GM04503 (cell line): ENCODE data around the gene SYT11.
"Not testable (repeated sequence)": the region's sequence is repeated elsewhere in the genome, so short reads cannot be mapped to it uniquely, and the experiment has no call there.

ENCODE experiments used
- DNase-seq: peaks from one replicate; pipeline ENCODE4 v3.0.0-alpha.2; 2012; ENCODE audit warnings: low read depth

Gene SYT11

DNA sequence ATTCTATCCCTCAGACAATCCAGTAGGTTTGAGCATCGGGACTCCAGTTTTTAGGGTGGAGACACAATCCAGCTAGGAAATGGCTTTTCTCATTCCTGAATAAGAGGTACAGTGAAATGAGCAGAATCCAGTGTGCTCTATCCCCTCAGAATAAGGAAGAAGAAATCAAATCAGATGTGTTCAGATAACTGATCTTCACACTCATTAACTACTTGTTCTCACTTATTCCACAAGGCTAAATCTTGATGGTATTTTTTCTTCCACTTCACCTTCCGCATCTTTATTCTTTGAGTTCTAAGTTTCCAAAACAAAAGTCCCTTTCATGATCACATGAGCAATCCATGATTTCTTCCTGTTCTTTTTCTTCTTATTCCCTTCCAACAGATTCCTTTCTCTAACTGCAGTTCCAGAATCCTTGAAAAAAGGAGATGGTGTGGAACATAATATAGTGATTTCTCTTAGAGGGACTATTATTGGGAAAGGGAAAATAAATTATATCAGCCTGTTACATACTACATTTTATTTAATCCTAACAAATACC lies 1.7 kb downstream of the SYT11 start:
- DNase-seq: no peak

- no peak for DNase-seq
Measured at GRCh38 chr1:155861896-155862295, 2.5 kb downstream of the SYT11 start.

DNA sequence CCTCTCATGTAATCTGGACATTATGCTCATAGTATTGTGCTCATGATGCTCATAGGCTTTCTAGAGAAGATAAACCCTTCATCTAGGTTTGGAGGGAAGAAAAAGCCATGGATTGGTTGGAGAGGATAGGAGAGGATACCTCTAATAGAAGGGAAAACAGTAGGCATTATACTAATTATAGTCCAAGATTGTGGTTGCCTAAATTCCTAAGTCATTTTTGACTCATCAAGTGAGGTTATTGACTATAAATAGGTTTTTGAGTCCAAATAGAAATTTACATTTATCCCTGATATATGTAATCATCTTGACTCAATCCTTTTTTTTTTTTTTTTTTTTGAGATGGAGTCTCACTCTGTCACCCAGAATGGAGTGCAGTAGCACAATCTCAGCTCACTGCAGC lies 5.0 kb downstream of the SYT11 start:
- no peak for DNase-seq

DNA sequence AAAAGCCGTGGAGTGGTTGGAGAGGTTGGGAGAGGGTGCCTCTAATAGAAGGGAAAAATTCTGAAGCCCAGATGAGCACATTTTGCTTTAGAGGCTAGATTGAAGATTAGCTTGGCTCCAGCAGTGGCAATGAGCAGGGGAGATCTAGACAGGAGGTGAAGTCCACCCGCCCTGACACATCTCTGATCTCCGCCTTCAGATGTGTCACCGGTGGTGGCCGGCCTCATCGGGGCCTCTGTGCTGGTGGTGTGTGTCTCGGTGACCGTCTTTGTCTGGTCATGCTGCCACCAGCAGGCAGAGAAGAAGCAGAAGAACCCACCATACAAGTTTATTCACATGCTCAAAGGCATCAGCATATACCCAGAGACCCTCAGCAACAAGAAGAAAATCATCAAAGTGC lies 8.4 kb downstream of the SYT11 start:
- DNase-seq: no peak

DNA sequence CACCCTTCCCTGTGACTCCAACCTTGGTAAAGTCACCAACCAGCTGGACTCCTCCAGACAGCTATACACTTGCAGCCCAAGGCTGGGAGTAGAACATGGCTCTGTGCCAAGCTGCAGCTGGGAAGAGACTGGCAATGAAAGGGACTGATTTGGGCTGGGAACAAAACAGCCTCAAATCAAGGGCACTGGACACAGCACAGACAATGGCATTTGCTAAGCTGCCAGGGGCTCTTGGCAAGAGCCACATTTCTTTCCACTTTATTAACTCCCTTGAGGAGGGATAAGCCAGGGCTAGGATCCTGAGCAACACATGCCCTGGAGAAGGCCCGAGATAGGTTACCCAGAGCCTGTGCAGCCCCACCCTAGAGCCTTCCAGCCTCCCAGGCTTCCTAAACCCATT lies 12.0 kb downstream of the SYT11 start:
- DNase-seq: no peak

DNA sequence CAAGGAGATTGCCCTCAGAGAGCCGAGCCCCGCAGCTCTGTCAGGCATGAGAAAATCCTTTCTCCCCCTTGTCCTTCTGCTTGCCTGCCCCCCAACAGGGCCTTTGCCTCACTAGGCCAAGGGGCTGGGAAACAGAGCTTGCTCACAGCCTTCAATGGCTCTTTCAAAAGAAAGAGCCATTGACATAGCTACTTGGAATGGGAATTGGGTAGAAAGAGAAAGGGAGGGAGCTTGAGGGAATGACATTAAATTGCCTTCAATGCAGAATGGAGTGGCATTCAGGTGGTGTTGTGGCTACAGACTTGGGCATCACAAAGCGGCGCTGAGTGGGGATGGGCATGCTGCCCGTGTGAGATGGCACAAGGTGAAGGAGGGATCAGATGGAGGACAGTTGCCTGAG lies 13.2 kb downstream of the SYT11 start:
- DNase-seq: no peak

- DNase-seq: no peak
Measured at GRCh38 chr1:155873860-155874259, 14.5 kb downstream of the SYT11 start.

- no peak for DNase-seq
Measured at GRCh38 chr1:155877945-155878344, 18.6 kb downstream of the SYT11 start.

DNA sequence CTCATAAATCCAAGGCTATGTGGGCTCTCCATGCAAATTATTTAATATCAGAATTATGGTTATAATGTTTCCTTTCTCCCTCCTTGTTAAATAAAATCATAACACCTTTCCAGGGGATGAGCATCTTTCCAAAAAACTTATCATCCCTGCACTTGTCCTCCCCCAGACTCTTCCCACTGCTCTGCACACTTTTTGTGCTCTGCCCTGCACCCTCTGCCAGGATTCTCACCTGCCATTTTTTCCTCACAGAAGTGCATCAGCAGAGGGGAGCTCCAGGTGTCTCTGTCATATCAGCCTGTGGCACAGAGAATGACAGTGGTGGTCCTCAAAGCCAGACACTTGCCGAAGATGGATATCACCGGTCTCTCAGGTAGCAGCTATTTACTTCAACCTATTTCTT lies 20.9 kb downstream of the SYT11 start:
- no peak for DNase-seq

- DNase-seq: no peak
Measured at GRCh38 chr1:155880950-155881349, 21.6 kb downstream of the SYT11 start.

DNA sequence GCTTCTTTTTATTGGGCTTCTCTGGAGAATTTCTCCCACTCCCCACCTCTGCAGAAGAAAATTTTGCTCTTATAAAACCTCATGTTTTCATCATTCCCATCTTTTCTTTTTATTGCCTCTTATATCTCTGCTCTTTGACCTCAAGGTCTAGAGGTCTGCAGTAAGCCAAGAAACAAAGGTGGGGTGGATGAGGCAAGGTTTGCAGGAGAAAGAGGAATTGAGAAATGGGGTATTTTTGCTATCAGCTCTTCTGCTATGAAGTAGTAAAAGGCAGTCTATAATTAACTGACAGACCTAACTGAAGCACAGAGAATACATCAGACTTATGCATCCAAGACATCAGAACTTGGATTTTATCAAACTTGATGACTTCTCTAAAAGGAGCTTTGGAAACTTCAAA lies 22.9 kb downstream of the SYT11 start:
- no peak for DNase-seq

- DNase-seq: no peak
Measured at GRCh38 chr1:155882766-155883165, 23.4 kb downstream of the SYT11 start.

- no peak for DNase-seq
Measured at GRCh38 chr1:155884031-155884960, 24.9 kb downstream of the SYT11 start.

- no peak for DNase-seq
Measured at GRCh38 chr1:155884982-155885381, 25.6 kb downstream of the SYT11 start.

DNA sequence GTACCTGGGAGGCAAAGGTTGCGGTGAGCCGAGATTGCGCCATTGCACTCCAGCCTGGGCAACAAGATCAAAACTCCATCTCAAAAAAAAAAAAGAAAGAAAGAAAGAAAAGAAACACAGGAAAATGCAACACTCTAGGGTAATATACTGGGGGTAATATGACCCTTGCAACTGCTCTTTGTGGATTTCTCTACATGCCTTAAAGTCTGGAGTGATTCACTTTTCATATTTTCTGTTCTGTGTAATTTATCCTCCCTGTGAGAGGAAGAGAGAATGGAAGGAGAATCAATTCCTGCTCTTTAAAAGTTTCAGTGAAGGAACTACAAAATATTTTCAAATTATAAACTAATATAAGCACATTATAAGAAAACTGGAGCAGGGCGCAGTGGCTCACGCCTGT lies 29.1 kb downstream of the SYT11 start:
- no peak for DNase-seq

- no peak for DNase-seq
Measured at GRCh38 chr1:155889566-155889965, 30.2 kb downstream of the SYT11 start.

GRCh38 chr1:155890251-155890650 lies 30.9 kb downstream of the SYT11 start:
- DNase-seq: no peak

DNA sequence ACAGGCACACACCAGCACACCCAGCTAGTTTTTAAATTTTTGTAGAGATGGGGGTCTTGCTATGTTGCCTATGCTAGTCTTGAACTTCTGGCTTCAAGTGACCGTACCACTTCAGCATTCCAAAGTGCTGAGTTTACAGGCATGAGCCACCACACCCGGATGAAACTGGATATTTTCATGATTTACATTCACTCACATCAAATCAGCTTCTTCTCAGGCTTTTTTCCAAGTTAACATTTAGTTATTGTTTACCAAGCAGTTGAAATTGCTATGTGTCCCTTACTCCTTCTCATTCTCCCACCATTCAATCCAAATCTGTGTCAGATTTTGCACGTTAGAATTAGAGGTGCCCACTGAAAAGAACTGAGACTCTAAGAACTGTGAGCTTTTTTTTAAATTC lies 33.4 kb downstream of the SYT11 start:
- no peak for DNase-seq

GRCh38 chr1:155893389-155894142 lies 34.2 kb downstream of the SYT11 start:
- peak; percentile 83 for DNase-seq

DNA sequence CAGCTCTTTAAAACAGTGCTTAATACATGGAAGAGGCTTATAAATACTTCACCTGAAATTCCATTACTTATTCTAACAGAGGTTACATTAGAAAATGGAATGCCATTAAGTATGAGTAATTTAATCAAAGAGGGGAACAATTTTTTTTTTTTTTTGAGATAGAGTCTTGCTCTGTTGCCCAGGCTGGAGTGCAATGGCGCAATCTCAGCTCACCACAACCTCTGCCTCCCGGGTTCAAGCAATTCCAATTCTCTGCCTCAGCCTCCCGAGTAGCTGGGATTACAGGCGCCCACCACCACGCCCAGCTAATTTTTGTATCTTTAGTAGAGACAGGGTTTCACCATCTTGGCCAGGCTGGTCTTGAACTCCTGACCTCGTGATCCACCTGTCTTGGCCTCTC lies 36.2 kb downstream of the SYT11 start:
- not testable (repeated sequence) for DNase-seq

- DNase-seq: not testable (repeated sequence)
Measured at GRCh38 chr1:155896476-155896875, 37.1 kb downstream of the SYT11 start.

DNA sequence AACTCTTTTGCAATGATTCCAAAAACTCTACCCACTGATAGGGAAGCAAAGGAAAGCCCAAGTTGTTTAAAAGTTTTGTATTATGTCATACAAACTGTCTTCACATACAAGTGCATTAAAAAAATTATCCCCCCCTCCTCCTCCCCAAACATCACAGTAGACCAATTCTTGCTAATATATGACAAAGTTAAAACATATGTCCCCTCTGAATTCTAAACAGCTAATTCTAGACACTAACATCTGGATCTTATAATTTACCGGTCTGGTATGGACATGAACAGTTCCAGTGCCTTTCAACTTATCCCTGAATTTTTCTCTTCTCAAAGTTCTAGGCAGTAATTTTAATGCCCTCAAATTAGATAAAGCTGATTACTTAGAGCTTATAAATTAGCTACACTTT lies 38.4 kb downstream of the SYT11 start:
- DNase-seq: no peak

- DNase-seq: no peak
Measured at GRCh38 chr1:155898888-155899287, 39.5 kb downstream of the SYT11 start.
